K562 (cell line): ENCODE measurements around the gene GAPVD1. TPM values are rescaled to one million over a fixed set of nuclear protein-coding genes. Genes with fewer than 3 reads are reported as not detected.

Source experiments
- FOXK1 ChIP-seq: sonication (generic); formaldehyde crosslinking; IDR thresholded peaks from 2 replicates; pipeline ENCODE4 v1.8.0; 2022; ENCODE audit warnings: missing genetic modification reagents, mild to moderate bottlenecking, borderline replicate concordance
- FOXK2 ChIP-seq, 2 experiments: fragments of 450-650 bp; IDR thresholded peaks in 1 of 2; conservative IDR thresholded peaks in 1 of 2; 2 replicates each; pipeline ENCODE4 v1.6.1; 2016; ENCODE audit warnings: low read depth in 2 of 2, mild to moderate bottlenecking in 1 of 2
- FOXP1 ChIP-seq: sonication (generic); formaldehyde crosslinking; IDR thresholded peaks from 2 replicates; pipeline ENCODE4 v1.8.0; 2022; ENCODE audit warnings: mild to moderate bottlenecking, missing genetic modification reagents
- GTF2A2 ChIP-seq: IDR thresholded peaks from 2 replicates; pipeline ENCODE4 v1.6.1; 2016; ENCODE audit warnings: mild to moderate bottlenecking, missing genetic modification characterization, missing compliant biosample characterization
- MTA2 ChIP-seq: fragments of 450-650 bp; IDR thresholded peaks from 2 replicates; pipeline ENCODE4 v1.6.1; 2016; ENCODE audit warnings: low read depth
- PHB ChIP-seq: fragments of 250-450 bp; sonication (Bioruptor Pico); IDR thresholded peaks from 2 replicates; pipeline ENCODE4 v1.5.0; 2021
- PHF8 ChIP-seq: fragments of 200-600 bp; sonication (generic); IDR thresholded peaks from 2 replicates; pipeline ENCODE4 v1.6.1; 2012; ENCODE audit warnings: mixed run types, mild to moderate bottlenecking, inconsistent platforms, low read length, moderate library complexity, borderline replicate concordance
- POLR2AphosphoS5 ChIP-seq: IDR thresholded peaks from 2 replicates; pipeline ENCODE4 v1.6.1; 2011; ENCODE audit warnings: mild to moderate bottlenecking, low read depth, low read length, moderate library complexity; ENCODE audit not compliant: control insufficient read depth, insufficient read depth
- POLR2H ChIP-seq: IDR thresholded peaks from 2 replicates; pipeline ENCODE4 v1.6.1; 2016; ENCODE audit warnings: missing genetic modification characterization, low read depth, mild to moderate bottlenecking, control low read depth, missing compliant biosample characterization, moderate library complexity
- RAD21 ChIP-seq, 2 experiments: fragments of 250-450 bp in 1 of 2; fragments of 450-650 bp in 1 of 2; sonication (Bioruptor Pico) in 1 of 2; formaldehyde crosslinking in 1 of 2; IDR thresholded peaks in 1 of 2; conservative IDR thresholded peaks in 1 of 2; 2 replicates each; pipeline versions ENCODE4 v1.4.0 to v1.8.0; 2020 to 2022; ENCODE audit warnings: mild to moderate bottlenecking in 2 of 2, moderate library complexity in 1 of 2
- SLC30A9 ChIP-seq: fragments of 250-450 bp; sonication (Bioruptor Pico); IDR thresholded peaks from 2 replicates; pipeline ENCODE4 v1.8.0; 2022; ENCODE audit warnings: mild to moderate bottlenecking, moderate library complexity
- TCF7 ChIP-seq: sonication (generic); IDR thresholded peaks from 2 replicates; pipeline ENCODE4 v1.6.1; 2016; ENCODE audit warnings: antibody characterized with exemption, borderline replicate concordance
- TFAM ChIP-seq: fragments of 250-450 bp; sonication (Bioruptor Pico); conservative IDR thresholded peaks from 2 replicates; pipeline ENCODE4 v1.5.0; 2021; ENCODE audit warnings: mild to moderate bottlenecking, moderate library complexity
- ZFP1 ChIP-seq: fragments of 450-650 bp; formaldehyde crosslinking; IDR thresholded peaks from 2 replicates; pipeline ENCODE4 v1.4.0; 2020; ENCODE audit warnings: mild to moderate bottlenecking, mixed read lengths
- ZKSCAN1 ChIP-seq: fragments of 150-350 bp; IDR thresholded peaks from 2 replicates; pipeline ENCODE4 v1.6.1; 2016; ENCODE audit warnings: low read depth, low read length
- ZNF12 ChIP-seq: sonication (generic); formaldehyde crosslinking; IDR thresholded peaks from 2 replicates; pipeline ENCODE4 v1.4.0; 2020; ENCODE audit warnings: mild to moderate bottlenecking, missing genetic modification reagents
- ZNF197 ChIP-seq: fragments of 200-800 bp; sonication (Bioruptor generic); IDR thresholded peaks from 2 replicates; pipeline ENCODE4 v1.6.1; 2016; ENCODE audit warnings: low read depth, missing genetic modification characterization, missing compliant biosample characterization
- ZNF644 ChIP-seq: fragments of 200-800 bp; sonication (Bioruptor generic); IDR thresholded peaks from 2 replicates; pipeline ENCODE4 v1.6.1; 2016; ENCODE audit warnings: low read depth, missing genetic modification characterization, missing compliant biosample characterization
- polyA plus RNA-seq, 8 experiments: library from polyadenylated mRNA; depleted of rRNA in 4 of 8; stranded (reverse) in 5 of 8; unstranded in 3 of 8; fragments of >200 nt; fragmentation: Nextera tagmentation in 2 of 8; fragmentation: Illumina TruSeq in 1 of 8; extraction: Ambion mirVana in 2 of 8; extraction: Trizol in 1 of 8; gene quantifications; 2 replicates each; pipeline versions ENCODE4 v1.2.1 to v1.2.3, GENCODE V29; 2011 to 2014; ENCODE audit warnings: inconsistent platforms in 1 of 8, missing spikeins in 1 of 8
- total RNA-seq, 7 experiments: library from RNA; depleted of rRNA in 6 of 7; stranded (reverse); fragments of >200 nt in 6 of 7; fragmentation: Illumina TruSeq in 2 of 7; extraction: Trizol in 2 of 7; gene quantifications; 2 replicates each; pipeline versions ENCODE4 v1.2.1 to v1.2.3, GENCODE V29; 2011 to 2021; ENCODE audit warnings: low replicate concordance in 1 of 7
- TF ChIP-seq, protein P1 (sequence below): fragments of 250-450 bp; sonication (Bioruptor Pico); IDR thresholded peaks from 2 replicates; pipeline ENCODE4 v1.5.0; 2021
- TF ChIP-seq, protein P2 (sequence below), 2 experiments: fragments of 450-650 bp; IDR thresholded peaks; 2 replicates each; pipeline ENCODE4 v1.6.1; 2016
- TF ChIP-seq, protein P3 (sequence below): fragments of 250-450 bp; sonication (Bioruptor Pico); IDR thresholded peaks from 2 replicates; pipeline ENCODE4 v1.4.0; 2020
- TF ChIP-seq, protein P4 (sequence below): sonication (generic); formaldehyde crosslinking; IDR thresholded peaks from 2 replicates; pipeline ENCODE4 v1.8.1; 2022; ENCODE audit warnings: missing genetic modification reagents
- TF ChIP-seq, protein P5 (sequence below): fragments of 450-650 bp; IDR thresholded peaks from 2 replicates; pipeline ENCODE4 v1.6.1; 2016; ENCODE audit warnings: mild to moderate bottlenecking

GAPVD1 gene
- total and polyA plus RNA-seq, 9 of the 15 experiments (the other 6 are each of a cell fraction or from before 2014, with no cell fraction given), result 9.5 to 66.1 (median 45.5) TPM

DNA sequence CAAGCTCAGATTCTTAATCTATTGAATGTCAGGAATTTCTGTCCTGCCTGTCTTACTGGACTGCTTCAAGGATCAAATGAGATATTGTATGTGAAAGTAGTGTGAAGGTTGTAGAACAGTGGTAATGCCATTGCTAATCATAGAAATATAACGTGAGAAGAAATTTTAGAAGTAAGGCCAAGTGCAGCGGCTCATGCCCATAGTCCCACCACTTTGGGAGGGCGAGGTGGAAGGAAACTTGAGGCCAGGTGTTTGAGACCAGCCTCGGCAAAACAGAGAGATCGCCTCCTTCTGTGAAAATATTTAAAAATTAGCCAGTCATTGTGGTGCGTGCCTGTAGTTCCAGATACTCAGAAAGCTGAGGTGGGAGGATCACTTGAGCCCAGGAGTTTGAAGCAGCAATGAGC is 15.4 kb upstream of the GAPVD1 start (continued):
- no peak for TF ChIP-seq TCF7
- no peak for TF ChIP-seq TFAM (CRISPR knock-in tag)
- TF ChIP-seq FOXK1, result no peak
- TF ChIP-seq ZNF12 (CRISPR knock-in tag), result no peak
- no peak for TF ChIP-seq POLR2H
- no peak for TF ChIP-seq PHB (CRISPR knock-in tag)
- TF ChIP-seq SLC30A9 (CRISPR knock-in tag), result no peak
- TF ChIP-seq, protein P1, sequence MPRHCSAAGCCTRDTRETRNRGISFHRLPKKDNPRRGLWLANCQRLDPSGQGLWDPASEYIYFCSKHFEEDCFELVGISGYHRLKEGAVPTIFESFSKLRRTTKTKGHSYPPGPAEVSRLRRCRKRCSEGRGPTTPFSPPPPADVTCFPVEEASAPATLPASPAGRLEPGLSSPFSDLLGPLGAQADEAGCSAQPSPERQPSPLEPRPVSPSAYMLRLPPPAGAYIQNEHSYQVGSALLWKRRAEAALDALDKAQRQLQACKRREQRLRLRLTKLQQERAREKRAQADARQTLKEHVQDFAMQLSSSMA, result no peak
- TF ChIP-seq, protein P2, sequence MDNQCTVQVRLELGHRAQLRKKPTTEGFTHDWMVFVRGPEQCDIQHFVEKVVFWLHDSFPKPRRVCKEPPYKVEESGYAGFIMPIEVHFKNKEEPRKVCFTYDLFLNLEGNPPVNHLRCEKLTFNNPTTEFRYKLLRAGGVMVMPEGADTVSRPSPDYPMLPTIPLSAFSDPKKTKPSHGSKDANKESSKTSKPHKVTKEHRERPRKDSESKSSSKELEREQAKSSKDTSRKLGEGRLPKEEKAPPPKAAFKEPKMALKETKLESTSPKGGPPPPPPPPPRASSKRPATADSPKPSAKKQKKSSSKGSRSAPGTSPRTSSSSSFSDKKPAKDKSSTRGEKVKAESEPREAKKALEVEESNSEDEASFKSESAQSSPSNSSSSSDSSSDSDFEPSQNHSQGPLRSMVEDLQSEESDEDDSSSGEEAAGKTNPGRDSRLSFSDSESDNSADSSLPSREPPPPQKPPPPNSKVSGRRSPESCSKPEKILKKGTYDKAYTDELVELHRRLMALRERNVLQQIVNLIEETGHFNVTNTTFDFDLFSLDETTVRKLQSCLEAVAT (IDR thresholded peaks at IDR 0.05), result peak in 1 of 2 experiments; percentile 74; a peak in 2 of 4 replicates
- TF ChIP-seq POLR2AphosphoS5, result peak; percentile 41; the same call in 1 of the 2 replicates
- TF ChIP-seq, protein P3, sequence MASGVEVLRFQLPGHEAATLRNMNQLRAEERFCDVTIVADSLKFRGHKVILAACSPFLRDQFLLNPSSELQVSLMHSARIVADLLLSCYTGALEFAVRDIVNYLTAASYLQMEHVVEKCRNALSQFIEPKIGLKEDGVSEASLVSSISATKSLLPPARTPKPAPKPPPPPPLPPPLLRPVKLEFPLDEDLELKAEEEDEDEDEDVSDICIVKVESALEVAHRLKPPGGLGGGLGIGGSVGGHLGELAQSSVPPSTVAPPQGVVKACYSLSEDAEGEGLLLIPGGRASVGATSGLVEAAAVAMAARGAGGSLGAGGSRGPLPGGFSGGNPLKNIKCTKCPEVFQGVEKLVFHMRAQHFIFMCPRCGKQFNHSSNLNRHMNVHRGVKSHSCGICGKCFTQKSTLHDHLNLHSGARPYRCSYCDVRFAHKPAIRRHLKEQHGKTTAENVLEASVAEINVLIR (CRISPR knock-in tag), result no peak
- no peak for TF ChIP-seq ZKSCAN1
- 0 out of 2 replicates have a peak, but pooled peaks have one; percentile 14 for TF ChIP-seq FOXP1
- no peak for TF ChIP-seq GTF2A2
- TF ChIP-seq, protein P4, sequence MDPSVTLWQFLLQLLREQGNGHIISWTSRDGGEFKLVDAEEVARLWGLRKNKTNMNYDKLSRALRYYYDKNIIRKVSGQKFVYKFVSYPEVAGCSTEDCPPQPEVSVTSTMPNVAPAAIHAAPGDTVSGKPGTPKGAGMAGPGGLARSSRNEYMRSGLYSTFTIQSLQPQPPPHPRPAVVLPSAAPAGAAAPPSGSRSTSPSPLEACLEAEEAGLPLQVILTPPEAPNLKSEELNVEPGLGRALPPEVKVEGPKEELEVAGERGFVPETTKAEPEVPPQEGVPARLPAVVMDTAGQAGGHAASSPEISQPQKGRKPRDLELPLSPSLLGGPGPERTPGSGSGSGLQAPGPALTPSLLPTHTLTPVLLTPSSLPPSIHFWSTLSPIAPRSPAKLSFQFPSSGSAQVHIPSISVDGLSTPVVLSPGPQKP, result no peak
- TF ChIP-seq RAD21 (CRISPR knock-in tag; conservative IDR thresholded peaks at IDR 0.05 in 1 of 2, IDR thresholded peaks at IDR 0.05 in 1 of 2), result 0 out of 4 replicates have a peak, but pooled peaks of 1 of the 2 experiments have one; percentile 7
- TF ChIP-seq PHF8, result no peak
- TF ChIP-seq ZFP1, result no peak
- peak; percentile 53 for TF ChIP-seq MTA2
- TF ChIP-seq, protein P5, sequence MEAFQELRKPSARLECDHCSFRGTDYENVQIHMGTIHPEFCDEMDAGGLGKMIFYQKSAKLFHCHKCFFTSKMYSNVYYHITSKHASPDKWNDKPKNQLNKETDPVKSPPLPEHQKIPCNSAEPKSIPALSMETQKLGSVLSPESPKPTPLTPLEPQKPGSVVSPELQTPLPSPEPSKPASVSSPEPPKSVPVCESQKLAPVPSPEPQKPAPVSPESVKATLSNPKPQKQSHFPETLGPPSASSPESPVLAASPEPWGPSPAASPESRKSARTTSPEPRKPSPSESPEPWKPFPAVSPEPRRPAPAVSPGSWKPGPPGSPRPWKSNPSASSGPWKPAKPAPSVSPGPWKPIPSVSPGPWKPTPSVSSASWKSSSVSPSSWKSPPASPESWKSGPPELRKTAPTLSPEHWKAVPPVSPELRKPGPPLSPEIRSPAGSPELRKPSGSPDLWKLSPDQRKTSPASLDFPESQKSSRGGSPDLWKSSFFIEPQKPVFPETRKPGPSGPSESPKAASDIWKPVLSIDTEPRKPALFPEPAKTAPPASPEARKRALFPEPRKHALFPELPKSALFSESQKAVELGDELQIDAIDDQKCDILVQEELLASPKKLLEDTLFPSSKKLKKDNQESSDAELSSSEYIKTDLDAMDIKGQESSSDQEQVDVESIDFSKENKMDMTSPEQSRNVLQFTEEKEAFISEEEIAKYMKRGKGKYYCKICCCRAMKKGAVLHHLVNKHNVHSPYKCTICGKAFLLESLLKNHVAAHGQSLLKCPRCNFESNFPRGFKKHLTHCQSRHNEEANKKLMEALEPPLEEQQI, result no peak
- 0 out of 2 replicates have a peak, but pooled peaks have one; percentile 7 for TF ChIP-seq ZNF197 (CRISPR knock-in tag)
- 0 out of 4 replicates have a peak, but pooled peaks of 1 of the 2 experiments have one; percentile 10 for TF ChIP-seq FOXK2 (conservative IDR thresholded peaks at IDR 0.05 in 1 of 2, IDR thresholded peaks at IDR 0.05 in 1 of 2; ENCODE audit: low read depth in 2 of 2)
- TF ChIP-seq ZNF644 (tag), result peak; percentile 63; the same call in 1 of the 2 replicates
